H1 (cell line): Measurements from ENCODE around the gene RGS3.

Source experiments
- ASH2L ChIP-seq: fragments of 200-600, 300-600 bp; sonication (generic); IDR thresholded peaks from one replicate; pipeline ENCODE4 v1.7.1; 2017; ENCODE audit warnings: low read length
- BCL11A ChIP-seq, 2 experiments: IDR thresholded peaks; one replicate each; pipeline ENCODE4 v1.6.1; 2011; ENCODE audit warnings: low read depth in 2 of 2, low read length in 2 of 2, mild to moderate bottlenecking in 2 of 2
- CTBP2 ChIP-seq: IDR thresholded peaks from 2 replicates; pipeline ENCODE4 v1.7.0; 2011; ENCODE audit warnings: borderline replicate concordance, mild to moderate bottlenecking, moderate library complexity, mixed read lengths, low read length; ENCODE audit not compliant: insufficient read depth, insufficient read length
- SP1 ChIP-seq: IDR thresholded peaks from 2 replicates; pipeline ENCODE4 v1.6.1; 2011; ENCODE audit warnings: low read depth, low read length
- TBP ChIP-seq: IDR thresholded peaks from 2 replicates; pipeline ENCODE4 v1.6.1; 2011; ENCODE audit warnings: low read depth, low read length, improper control_type of control experiment
- TF ChIP-seq, protein P1 (sequence below), 3 experiments: IDR thresholded peaks; 1 replicate in 2 of 3; 2 replicates in 1 of 3; pipeline versions ENCODE4 v1.5.1 to v1.6.1; 2011; ENCODE audit warnings: low read length in 3 of 3, mild to moderate bottlenecking in 3 of 3, inconsistent platforms in 2 of 3, low read depth in 1 of 3, moderate library complexity in 1 of 3; ENCODE audit not compliant: insufficient read depth in 1 of 3; ENCODE audit errors: control extremely low read depth in 1 of 3

GRCh38 chr9:113520109-113520642, 56.6 kb downstream of the RGS3 start:
- TF ChIP-seq BCL11A (IDR thresholded peaks at IDR 0.05; ENCODE audit: low read depth in 2 of 2, low read length in 2 of 2) (no peak), TBP (no peak), CTBP2 (no peak), ASH2L (no peak), SP1 (no peak)
- TF ChIP-seq, protein P1, sequence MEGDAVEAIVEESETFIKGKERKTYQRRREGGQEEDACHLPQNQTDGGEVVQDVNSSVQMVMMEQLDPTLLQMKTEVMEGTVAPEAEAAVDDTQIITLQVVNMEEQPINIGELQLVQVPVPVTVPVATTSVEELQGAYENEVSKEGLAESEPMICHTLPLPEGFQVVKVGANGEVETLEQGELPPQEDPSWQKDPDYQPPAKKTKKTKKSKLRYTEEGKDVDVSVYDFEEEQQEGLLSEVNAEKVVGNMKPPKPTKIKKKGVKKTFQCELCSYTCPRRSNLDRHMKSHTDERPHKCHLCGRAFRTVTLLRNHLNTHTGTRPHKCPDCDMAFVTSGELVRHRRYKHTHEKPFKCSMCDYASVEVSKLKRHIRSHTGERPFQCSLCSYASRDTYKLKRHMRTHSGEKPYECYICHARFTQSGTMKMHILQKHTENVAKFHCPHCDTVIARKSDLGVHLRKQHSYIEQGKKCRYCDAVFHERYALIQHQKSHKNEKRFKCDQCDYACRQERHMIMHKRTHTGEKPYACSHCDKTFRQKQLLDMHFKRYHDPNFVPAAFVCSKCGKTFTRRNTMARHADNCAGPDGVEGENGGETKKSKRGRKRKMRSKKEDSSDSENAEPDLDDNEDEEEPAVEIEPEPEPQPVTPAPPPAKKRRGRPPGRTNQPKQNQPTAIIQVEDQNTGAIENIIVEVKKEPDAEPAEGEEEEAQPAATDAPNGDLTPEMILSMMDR (IDR thresholded peaks at IDR 0.05; ENCODE audit: control extremely low read depth in 1 of 3, insufficient read depth in 1 of 3, low read depth in 1 of 3, low read length in 3 of 3) = no peak
